ENCODE results near the gene PLCG1. TPM values are rescaled to one million over a fixed set of nuclear protein-coding genes. Genes with fewer than 3 reads are reported as not detected.
A peak's percentile ranks its signal among the peaks of the same experiment; 100 is the strongest.

PLCG1 gene
- polyA plus RNA-seq, 1 donor (not counting 4 experiments of a cell fraction or from before 2014, with no cell fraction given): 41.5 TPM

GRCh38 chr20:41137614-41138474, 501 bp downstream of the PLCG1 start:
- Histone ChIP-seq H3K79me2 (ENCODE audit: control insufficient read depth, insufficient read depth, low read length) (peaks cover 55% of the 10 kb centered on the region), H3K36me3 (ENCODE audit: control insufficient read depth in 2 of 2, extremely low read depth in 1 of 2, insufficient read depth in 2 of 2, low read length in 2 of 2) (peaks cover 0 to 2% of the 10 kb centered on the region in 2 experiments), H3K9me1 (ENCODE audit: control insufficient read depth, extremely low read depth, insufficient read depth, low read length) (peaks cover 3% of the 10 kb centered on the region), H2AFZ (ENCODE audit: control insufficient read depth, low read length) (peak overlapping the region; percentile 64), H3K4me3 (ENCODE audit: control insufficient read depth in 2 of 3, extremely low read depth in 1 of 3, insufficient read depth in 2 of 3, low read depth in 1 of 3, low read length in 3 of 3) (peak overlapping the region; percentile 69 to 78 (median 72)), H3K27me3 (ENCODE audit: control insufficient read depth, extremely low read depth, insufficient read depth, low read length) (no peaks in the 10 kb centered on the region), H3K9ac (ENCODE audit: control insufficient read depth, extremely low read depth, insufficient read depth, low read length) (peak overlapping the region; percentile 82), H3K9me3 (ENCODE audit: control insufficient read depth, low read depth, low read length) (no peaks in the 10 kb centered on the region), H3K4me1 (ENCODE audit: control insufficient read depth, extremely low read depth, insufficient read depth, low read length) (peaks cover 46% of the 10 kb centered on the region), H3K4me2 (ENCODE audit: control insufficient read depth, extremely low read depth, insufficient read depth, low read depth, low read length) (peak overlapping the region; percentile 94), H3K27ac (ENCODE audit: control insufficient read depth, insufficient read depth, low read length) (peak overlapping the region; percentile 50), H4K20me1 (ENCODE audit: control insufficient read depth, extremely low read depth, insufficient read depth, low read length) (peaks cover 10% of the 10 kb centered on the region)
- DNase-seq (ENCODE audit: low read depth, low spot score) (no peak), FAIRE-seq (no peak)
- dilution Hi-C loops (cut with MboI; ENCODE audit: extremely low pct_ligation_motif_present, low sequenced_read_pairs): no loop called here
- TF ChIP-seq CTCF (optimal IDR thresholded peaks at IDR 0.05 in 1 of 3, IDR thresholded peaks at IDR 0.05 in 1 of 3, conservative IDR thresholded peaks at IDR 0.05 in 1 of 3; ENCODE audit: extremely low read depth in 1 of 3, insufficient read depth in 2 of 3, low read length in 3 of 3) (no peak), EZH2 (IDR thresholded peaks at IDR 0.05; ENCODE audit: low read length) (no peak)

GRCh38 chr20:41138475-41139226, 1.3 kb downstream of the PLCG1 start:
- peaks cover 3% of the 10 kb centered on the region for H3K9me1 ChIP-seq (ENCODE audit: control insufficient read depth, extremely low read depth, insufficient read depth, low read length)
- no peak for TF ChIP-seq CTCF (optimal IDR thresholded peaks at IDR 0.05 in 1 of 3, IDR thresholded peaks at IDR 0.05 in 1 of 3, conservative IDR thresholded peaks at IDR 0.05 in 1 of 3; ENCODE audit: extremely low read depth in 1 of 3, insufficient read depth in 2 of 3, low read length in 3 of 3)
- TF ChIP-seq EZH2 (IDR thresholded peaks at IDR 0.05; ENCODE audit: low read length): no peak
- FAIRE-seq: no peak
- H3K4me1 ChIP-seq (ENCODE audit: control insufficient read depth, extremely low read depth, insufficient read depth, low read length): peaks cover 40% of the 10 kb centered on the region
- dilution Hi-C loops (cut with MboI; ENCODE audit: extremely low pct_ligation_motif_present, low sequenced_read_pairs): no loop called here
- peaks cover 0 to 2% of the 10 kb centered on the region in 2 experiments for H3K36me3 ChIP-seq (ENCODE audit: control insufficient read depth in 2 of 2, extremely low read depth in 1 of 2, insufficient read depth in 2 of 2, low read length in 2 of 2)
- peaks cover 63% of the 10 kb centered on the region for H3K79me2 ChIP-seq (ENCODE audit: control insufficient read depth, insufficient read depth, low read length)
- peak overlapping the region; percentile 82 for H3K9ac ChIP-seq (ENCODE audit: control insufficient read depth, extremely low read depth, insufficient read depth, low read length)
- H3K9me3 ChIP-seq (ENCODE audit: control insufficient read depth, low read depth, low read length): no peaks in the 10 kb centered on the region
- peak overlapping the region; percentile 50 for H3K27ac ChIP-seq (ENCODE audit: control insufficient read depth, insufficient read depth, low read length)
- no peak for DNase-seq (ENCODE audit: low read depth, low spot score)
- peak overlapping the region; percentile 94 for H3K4me2 ChIP-seq (ENCODE audit: control insufficient read depth, extremely low read depth, insufficient read depth, low read depth, low read length)
- H3K4me3 ChIP-seq (ENCODE audit: control insufficient read depth in 2 of 3, extremely low read depth in 1 of 3, insufficient read depth in 2 of 3, low read depth in 1 of 3, low read length in 3 of 3): peak overlapping the region; percentile 69 to 78 (median 72)
- H2AFZ ChIP-seq (ENCODE audit: control insufficient read depth, low read length): no peak overlapping the region
- peaks cover 10% of the 10 kb centered on the region for H4K20me1 ChIP-seq (ENCODE audit: control insufficient read depth, extremely low read depth, insufficient read depth, low read length)
- no peaks in the 10 kb centered on the region for H3K27me3 ChIP-seq (ENCODE audit: control insufficient read depth, extremely low read depth, insufficient read depth, low read length)
